ENCODE data around the gene LDHD.

Gene LDHD

DNA sequence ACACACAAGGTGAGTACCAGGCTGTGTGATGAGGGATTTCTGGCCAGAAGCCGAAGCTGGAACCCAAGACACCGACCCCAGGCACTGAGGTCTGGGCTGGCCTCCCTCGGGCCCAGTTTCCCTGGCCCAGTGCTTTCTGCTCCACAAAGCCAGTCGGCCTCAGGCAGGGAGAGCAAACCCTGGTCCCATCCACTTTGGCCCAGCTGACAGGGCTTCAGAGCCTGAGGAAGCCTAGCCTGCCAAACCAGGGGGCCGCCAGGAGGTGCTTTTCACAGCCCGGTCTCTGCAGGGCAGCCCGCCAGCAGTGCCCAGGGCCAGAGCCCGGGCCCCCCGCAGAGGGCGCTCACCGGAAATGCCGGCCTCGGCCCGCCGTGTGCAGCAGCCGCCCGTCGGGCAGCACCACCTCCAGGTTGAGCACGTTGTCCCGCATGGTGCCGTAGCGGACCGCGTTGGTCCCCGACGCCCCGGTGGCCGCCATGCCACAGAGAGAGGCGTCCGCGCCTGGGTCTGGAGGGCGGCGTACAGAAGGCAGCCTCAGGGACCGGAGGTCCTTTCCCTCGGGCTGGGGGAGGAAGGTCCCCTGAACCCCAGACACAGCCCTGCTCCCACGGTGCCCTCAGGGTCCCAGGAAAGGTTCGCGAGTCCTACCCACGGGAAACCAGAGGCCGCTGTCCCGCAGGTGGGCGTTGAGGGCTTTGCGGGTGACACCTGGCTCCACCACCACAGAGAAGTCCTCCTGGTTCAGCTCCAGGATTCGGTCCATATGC is 2.2 kb downstream of the LDHD start:
- DNase-seq, result peak; percentile 24

DNA sequence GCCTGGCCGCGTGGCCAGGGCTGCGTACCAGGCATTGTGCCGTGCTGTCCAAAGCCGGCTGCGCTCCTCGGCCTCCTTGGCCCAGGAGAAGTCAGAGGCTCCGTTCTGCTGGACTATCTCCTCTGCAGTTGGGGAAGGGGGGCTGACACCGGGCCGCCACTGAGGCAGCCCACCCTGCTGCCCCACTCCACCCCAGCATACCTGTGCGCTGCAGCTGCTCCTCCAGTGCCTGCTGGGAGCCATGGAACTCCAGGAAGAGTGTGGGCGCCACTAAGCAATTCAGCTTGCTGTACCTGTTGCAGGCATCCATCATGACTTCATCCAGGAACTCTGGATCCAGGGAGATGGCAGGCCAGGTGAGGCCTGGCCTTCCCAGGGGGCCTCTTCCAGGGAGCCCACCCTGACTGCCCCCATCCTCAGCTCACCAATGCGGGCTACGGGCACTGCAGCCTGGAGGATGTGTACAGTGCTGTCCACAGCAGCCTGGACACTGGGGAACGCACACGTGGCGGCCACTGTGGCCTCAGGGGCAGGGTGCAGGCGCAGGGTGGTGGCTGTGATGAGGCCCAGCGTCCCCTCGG is 2.9 kb downstream of the LDHD start:
- DNase-seq, result no peak

DNA sequence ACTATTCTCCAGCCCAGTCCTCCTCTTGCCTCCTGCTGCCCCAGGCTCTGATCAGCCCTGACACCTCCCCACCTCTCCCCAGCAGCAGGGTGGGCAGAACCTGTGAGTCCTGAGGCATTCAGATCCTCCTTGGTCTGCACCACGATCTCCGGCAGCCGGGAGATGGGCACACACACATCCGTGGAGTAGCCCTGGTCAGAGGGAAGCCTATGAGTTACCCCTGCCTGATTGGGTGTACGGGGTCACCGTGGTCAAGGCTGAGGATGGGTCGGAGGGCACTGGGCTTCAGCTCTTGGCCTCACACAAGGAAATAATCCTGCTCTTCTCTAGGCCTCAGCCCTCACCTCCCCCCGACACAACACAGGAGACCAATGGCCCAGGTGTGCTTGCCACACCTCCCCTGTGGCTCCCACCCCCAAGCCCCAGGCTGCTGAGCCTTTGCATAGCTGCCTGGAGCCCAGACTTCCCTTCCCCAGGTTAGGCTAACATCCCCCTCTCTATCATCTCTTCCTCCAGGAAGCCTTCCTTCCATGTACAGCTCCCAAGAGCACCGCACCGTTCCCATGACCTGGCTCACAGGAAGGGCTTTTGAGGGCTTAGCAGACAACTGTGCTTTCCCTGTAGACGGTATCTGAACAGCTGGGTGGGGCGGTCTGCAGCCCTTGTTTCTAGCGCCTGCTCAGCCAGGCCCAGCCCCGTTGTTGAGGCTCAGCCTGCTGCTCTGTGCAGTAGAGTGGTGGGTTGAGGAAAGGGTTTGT is 3.7 kb downstream of the LDHD start:
- no peak for DNase-seq

DNA sequence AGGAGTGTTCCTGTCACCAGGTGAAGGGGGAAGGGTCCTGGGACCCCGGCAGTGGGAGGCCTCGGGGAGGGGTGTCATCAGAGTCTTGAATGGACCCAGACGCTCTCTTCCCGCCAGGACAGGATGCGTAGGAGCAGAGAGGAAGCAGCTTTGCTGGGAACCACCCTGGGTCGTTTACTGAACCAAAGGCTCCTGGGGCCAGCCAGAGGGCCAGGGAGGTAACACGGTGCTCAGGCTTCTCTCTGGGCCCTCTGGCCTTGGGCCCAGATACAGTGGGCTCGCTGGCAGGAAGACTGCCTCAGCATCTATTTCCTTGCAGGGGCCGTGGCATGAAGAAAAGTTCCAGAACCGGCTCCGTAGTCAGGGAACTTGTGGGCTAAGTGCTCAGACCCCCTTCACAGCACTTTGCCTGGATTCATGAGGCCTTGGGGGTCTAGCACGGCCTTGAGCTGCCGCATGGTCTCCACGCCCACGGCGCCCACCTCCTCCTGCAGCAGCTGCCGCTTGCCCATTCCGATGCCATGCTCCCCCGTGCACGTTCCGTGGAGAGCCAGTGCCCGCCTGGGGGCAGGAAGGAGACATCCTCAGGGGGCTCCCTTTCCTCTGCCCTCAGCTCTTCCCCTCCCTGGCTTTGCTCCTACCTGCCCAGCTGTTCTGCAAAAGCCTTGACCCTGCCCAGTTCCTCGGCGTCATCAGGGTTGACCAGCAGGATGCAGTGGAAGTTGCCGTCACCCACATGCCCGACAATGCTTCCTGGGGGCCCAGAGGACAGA is 4.4 kb downstream of the LDHD start:
- no peak for DNase-seq

DNA sequence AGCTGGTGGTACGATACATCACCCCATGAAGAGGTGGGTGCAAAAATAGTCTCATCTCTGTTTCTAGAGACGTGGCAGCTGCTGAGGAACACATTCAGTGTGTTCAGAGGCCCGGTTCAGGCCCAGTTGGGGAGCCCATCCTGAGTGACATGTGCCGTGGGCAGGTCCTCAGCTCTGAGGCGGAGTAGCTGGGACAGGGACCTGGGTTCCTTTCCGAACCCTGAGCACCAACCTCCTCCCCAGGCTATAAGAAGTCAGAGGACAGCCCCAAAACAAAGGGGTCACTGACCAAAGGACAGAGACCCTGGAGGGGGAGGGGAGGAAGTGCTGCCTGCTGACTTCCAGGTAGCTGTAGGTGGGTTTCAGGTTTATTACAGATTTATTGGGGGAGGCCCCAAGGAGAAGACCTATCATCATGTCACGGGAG is 5.1 kb downstream of the LDHD start:
- DNase-seq, result no peak

DNA sequence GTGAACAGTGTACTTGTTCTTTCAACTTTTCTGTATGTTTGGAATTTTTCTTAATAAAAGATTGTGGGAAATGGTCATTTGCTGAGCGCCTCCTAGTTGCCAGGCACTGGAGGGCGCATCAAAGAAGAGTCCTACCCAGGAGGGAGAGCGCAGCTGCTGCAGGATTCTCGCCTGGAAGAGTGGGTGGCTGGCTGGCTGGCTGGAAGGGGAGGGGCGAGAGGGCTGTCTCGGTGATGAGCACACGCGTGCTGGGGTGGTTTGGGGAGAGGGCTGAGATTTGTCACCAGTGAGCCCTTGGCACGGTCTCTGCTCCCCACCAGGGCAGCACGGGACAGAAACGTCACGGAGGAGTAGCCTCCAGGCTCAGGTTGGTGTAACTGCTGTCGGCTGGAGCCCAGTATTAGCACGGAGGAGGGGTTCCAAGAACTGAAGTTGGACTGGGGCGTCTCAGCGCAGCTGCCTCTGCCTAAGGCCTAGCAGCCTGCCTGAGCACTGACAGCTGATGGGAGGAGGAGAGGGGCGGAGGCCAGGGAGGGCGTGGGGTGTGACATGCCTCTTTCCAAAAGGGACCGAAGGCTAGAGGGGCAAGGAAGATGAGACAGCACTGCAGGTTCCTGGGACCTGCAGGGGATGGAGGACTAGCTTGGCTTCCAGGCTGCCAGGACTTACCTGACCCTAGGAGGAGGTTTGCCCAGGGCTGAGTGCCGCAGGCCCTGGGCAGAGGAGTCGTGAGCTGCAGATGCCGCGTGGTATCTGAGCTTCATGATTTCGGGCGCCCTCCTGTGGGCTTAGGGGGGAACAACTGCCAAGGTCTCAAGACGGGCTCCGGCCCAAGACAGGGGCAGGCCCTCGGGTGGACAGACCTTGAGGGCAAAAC is 5.7 kb downstream of the LDHD start:
- peak; percentile 11 for DNase-seq

DNA sequence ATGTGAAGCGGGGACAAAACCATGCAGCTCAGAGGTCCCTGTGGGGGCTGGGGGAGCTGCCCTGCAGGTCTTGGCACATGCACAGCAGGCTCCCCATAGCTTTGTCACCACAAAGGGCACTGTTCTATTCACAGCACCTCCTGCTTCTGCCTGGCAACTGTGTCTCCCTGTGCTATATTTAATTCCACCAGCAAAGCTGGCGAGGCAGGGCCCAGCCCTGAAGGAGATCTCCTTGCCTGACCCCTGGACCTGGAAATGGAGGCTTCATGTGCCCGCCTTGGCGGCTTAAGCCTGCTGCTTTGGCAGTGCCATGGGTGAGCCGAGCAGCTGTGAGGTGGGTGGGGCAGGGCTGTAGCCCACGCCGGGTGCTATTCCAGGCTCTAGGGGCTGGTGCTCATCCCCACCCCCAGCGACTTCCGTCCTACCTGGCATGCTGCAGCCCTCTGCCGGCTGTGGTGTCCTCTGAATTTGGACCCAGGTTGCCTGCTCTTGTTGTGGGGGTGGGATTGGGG is 6.8 kb downstream of the LDHD start:
- DNase-seq, result no peak

DNA sequence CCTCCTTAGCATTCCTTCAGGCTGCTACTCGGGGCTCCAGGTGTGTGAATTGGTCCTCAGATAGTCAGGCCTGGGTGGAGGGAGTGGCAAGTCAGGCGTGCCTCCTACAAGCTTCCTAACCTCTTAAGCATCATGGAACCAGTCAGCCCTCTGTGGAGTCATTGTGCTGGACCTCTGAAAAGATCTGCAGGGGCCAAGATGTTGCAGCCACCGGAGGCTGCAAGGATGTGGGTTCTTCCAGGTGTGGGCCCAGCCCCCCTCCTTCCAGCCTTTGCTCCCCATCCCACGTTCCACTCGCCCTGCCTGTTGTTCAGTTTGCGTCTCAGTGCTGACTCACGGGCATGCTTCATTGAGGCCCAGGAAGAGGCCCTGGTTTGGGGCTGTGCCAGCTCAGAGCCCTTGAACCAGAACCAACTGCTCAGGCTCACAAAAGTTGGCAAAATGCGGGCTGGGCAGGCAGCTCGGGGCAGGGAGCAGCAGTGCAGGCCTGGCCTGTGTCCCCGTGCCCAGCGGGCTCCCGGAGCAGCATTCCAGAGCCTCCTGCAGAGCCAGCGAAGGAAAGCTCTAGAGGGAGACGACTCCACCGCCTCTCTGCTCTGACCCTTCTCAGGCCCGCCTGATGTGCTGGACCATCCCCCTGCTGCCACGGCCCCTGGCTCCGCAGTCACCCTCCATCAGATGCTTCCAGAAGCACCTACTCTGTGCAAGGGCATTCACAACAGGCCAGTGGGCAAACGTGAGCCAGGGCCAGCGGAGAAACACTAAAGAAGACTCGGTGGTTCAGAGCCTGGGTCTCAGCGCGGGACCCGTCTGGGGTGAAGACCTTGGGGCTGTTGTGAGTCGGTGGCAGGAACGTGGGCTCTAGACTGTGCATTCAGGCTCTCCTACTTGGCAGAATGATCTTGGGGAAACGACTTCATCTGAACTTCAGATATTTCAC is 7.5 kb downstream of the LDHD start:
- peak; percentile 30 for DNase-seq

DNA sequence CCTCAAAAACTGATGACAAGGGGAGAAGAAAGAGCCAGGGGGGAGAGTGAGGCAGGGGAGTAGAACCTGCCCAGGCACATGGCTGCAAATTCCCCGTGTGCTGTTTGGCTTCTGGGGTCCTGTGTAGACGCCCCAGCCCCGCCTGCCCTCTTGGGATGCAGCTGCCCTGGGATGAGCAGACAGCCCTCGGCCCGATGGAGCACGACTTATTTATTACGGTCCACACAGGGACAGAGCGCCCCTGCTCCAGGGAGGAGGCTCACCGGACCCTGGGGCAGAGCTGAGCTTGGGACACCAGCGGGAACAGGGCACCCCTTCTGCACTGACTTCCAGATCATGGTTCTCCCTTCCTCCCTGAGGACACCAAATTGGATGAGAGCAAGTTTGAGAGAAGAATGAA is 9.1 kb downstream of the LDHD start:
- DNase-seq, result no peak

DNA sequence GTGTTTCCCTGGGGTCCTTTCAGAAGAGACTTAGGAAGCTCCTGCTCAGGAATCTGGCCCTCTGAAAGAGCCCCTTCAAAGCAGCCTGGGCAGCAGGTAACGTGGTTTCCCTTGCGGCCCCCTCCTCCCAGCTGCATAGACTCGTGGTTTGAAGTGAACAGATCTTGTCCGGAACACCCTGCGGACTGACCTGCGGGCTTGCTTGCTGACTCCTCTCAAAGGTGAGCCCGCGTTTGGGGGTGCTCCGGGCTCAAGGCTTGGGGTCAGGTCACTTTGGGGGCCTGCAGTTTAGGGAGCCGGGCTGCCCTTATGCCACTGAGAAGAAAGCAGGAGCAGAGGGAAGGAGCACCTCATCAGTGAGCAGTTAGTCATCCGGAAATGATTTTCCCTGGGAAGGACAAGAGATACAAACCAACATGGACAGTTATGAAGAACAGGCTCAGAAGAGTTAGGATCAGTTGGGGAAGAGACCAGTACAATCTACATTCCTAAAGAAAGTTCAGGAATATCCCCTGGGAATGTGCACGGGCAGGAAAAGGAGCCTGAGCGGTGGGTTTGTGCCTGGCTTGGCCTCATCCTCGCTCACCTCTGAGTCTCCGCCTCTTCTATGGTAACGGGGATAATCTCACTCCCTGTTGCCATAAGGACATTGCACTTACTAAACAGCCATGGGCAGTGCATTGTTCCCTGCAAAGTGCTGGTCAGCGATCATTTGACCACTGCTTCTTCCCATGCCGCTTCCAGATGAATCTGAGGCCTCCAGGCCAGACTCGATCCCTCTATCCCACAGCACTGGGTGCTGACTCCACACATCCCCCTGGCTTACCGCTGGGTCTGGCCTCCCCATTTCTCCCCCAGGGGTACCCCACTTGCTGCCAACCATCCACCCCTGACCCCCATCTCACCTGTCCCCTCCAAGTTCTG is 10.0 kb downstream of the LDHD start:
- DNase-seq, result no peak

DNA sequence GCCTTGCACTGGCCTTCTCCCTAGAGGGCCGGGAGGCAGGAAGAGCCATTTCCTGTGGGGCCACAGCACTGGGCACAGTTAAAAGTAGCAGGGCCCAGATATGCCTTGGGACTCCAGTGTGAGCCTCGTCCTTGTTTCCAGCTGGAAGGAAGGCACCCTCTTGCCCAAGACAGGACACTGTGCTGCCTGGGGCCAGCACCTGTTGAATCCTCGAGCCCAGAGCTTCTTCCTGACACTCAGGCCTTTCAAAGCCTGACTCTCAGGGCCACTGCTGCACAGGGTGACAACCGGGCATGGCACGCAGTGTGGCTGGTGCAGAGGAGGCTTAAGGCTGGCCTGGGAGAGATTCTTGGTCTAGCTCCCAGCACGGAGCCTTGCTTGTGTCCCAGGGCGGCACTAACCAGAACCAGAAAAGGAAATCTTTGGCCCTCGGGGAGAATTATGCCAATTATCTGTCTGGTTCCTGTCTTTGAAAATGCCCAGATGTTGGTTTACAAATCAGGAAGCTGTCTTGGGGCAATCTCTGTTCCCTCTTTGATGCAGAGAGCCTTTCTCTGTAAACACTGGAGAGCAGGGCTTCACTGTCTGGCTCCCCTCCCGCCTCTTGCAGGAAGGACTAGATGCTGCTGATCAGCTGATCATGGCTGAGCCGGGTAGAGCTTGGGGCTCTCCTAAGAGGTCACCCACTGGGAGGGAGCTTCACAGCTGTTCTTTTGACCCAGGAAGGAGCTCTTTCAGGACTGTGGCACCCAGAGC is 11.1 kb downstream of the LDHD start:
- DNase-seq, result no peak

DNA sequence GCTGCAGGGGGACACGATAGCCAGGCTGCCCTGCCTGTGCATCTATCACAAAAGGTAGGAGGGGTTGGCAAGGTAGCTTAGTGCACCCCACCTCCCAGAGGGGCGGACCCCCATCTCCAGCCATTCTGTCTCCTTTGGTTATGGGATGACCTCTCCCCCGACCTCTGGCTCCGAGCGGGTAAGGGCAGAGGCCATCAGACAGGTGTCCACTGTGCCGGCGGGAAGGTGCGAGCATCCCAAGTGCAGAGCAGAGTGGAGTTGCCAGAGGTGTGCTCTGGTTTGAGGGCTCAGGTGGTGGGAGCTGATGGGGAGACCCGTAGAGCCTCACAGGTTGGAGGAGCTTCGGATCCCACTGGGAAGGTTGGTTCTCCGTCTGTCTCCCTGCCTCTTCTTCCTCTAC is 11.7 kb downstream of the LDHD start:
- no peak for DNase-seq

DNA sequence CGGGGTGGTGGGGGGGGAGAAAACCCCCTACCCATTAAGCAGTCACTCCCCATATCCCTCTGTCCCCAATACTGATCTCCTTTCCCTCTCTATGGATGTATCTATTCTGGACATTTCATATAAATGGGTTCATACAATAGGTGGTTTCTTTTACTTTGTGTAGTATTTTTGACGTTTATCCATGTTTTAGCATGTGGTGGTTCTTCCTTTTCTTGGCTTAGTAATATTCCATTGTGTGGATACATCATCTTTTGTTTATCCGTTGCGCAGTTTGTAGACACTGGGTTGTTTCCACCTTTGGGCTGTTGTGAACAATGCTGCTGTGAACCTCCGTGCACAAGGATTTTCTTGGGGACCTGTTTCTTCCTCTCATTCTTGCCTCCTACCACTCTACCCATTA is 12.6 kb downstream of the LDHD start:
- no peak for DNase-seq

DNA sequence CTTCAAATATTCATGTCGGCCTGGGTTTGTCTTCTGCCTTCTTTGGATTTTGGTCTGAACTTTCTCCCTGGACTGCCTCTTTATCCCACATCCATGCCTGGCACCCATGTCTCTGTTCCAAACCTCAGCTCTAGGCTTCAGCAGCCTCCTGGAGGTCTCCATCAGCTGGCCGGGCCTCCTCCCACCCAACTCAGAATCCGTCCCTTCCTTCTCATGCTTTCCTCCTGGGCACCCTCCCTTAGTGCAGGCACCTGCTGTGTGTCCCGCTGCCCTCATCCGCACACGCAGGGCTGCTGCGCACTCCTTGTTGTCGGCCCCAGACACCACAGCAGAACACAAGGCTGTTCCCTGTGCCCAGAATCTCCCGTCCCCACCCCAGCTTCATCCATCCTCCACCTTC is 14.0 kb downstream of the LDHD start:
- DNase-seq, result no peak

DNA sequence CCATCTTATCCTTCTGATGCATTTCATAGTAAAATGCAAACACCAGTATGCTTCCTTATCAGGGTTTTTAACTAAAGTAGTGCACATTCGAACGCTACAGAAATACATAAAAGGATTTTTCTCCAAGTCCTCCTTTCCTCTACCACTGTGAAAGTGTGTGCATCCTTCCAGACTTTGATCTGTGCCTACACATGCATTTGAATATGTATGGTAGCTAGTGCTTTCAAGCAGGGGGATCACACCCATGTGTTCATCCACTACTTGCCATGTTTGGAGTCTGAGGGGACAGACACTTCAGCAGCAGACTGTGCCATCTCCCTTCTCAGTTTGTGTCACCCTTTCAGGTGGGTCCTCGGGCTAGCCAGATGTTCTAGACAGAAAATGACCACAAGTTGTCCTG is 14.9 kb downstream of the LDHD start:
- no peak for DNase-seq

DNA sequence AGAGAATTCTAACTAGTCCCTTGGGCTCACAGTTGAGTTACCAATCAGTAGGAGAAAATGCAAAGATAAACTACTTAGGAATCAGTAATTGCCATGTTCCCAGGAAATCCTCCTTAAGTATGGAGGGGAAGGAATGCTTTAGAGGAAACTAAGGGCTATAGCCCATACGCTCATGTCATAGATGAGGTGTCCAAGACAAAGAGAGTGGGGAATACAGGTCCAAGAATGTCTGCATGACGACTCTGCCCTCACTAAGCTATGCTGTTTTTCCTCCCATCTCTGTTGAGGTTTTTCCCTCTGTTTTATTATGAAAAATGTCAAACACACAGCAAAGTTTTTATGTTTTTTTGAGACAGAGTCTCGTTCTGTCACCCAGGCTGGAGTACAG is 16.0 kb downstream of the LDHD start:
- DNase-seq, result no peak

DNA sequence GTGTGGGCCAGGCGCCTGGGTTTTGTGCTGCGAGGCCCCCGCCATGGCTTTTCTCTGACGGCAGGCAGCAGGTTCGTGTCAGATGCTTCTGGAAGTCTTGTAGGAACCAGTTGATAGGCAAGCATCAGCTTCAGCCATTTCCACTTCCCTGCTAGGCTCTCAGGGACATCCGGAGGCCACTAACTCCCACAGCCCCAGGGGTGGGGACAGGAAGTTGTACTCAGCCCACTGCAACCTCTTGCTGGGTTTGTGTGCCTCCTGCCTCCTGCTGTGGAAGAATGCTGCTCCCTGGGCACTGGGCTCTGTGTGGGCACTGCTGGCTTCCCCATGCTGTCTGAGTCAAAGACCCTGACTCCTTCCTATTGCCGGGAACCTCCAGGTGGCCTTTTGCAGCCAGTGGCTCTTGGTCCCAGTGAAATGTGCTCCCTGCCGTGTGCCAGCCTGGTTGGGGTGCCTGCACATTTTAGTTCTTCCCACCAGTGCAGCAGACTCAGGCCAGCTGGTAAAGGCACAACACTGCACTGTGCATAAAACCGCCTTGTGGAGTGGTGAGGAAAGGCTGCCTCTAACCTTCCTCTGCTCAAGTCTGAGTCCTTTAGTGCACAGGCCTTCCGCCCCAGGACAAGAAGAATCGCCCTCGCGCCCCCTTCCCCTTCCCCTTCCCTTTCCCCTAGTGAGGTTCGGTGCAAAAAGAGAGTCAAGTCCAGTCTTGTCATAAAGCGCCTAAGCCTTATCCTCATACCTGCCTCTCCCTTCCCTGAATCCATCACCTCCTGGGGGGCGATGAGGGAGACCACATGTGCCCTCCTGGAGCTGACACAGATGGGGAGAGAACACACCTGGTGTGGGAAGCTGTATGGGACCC is 16.6 kb downstream of the LDHD start:
- DNase-seq, result no peak

DNA sequence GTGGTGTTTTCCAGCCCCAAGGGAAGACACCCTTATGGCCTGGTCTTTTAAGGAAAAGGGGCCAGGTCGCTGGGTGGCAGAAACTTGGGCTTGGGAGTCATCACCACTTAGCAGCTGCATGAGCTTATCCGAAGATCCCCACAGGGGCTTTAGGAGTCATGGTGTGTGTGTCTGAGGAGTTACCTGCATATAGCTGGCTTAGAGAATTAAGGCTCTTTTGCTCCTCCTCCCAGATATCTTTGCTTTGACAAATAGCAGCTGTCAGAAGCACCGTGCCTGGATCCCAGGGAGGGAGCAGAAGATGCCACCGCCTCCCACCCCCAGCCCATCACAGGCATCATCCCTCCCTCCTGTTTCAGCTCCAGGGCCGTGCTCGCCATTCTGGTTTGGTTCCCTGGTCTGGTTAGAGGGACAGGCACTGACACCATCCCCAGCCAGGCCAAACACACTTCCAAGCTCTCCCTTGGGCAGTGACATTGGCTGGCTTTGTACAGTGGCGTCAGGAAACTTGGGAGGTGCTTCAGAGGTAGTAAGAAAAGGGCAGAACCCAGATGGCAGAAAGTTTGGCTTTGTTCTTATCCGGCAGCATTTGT is 17.4 kb downstream of the LDHD start:
- no peak for DNase-seq

All from NCI-H2029 treated with DMSO at 0.1 percent for 48 hours (cell line).